NCI-H1694 (cell line): ENCODE data around the gene CACNB4.
A peak's percentile ranks its signal among the peaks of the same experiment; 100 is the strongest.
"Not testable (repeated sequence)": the region's sequence is repeated elsewhere in the genome, so short reads cannot be mapped to it uniquely, and the experiment has no call there.

Experiments used
- DNase-seq: peaks from one replicate; lab custom pipeline; 2025; lab: John Stamatoyannopoulos, UW

Gene CACNB4

DNA sequence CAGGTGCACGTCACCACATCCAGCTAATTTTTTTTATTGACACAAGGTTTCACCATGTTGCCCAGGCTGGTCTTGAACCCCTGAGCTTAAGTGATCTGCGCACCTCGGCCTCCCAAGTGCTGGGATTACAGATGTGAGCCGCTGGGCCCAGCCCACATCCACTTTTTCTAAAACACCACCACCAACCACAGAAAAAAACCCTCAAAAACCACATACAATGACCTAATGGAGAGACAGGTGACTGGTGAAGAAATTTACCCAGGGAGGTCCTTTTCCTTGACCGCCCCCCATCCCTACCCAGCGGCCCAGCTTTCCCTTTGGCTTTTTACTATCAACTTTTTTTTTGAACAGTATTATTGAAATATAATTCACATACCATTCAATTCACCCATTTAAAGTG is 47.9 kb downstream of the CACNB4 start:
- no peak for DNase-seq

DNA sequence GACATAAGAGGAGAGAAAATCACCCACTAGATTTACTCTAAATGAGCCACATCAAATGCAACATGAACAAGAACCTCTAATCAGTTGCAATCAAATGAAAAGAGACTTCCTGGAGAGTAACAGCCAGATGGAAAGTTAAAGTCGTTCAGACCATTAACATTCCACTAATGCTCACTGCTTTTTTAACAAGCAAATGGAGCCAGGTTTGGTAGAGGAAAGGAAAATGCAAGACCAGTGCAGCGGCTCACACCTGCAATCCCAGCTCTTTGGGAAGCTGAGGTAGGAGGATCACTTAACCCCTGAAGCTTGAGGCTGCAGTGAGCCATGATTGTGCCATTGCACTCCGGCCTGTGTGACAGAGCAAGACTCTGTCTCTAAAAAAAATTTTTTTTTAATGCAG is 48.5 kb downstream of the CACNB4 start:
- no peak for DNase-seq

DNA sequence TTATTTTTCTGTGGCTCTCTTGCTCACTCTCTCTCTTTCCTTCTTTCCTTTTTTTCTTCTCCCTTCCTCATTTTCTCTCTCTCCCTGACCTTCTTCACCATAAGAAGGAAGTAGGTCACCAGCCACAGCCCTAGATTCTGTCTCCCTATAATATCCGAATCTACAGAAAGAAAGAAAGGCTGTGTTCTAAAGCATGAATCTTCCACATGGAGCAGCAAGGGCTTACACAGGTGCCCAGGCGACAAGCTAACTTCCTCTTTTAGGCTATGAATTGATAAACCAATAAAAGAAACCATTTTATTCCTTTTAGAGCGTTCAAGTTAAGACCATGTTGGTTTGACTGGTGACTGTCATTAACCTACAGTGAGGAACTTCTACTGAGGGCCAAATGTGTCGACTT is 49.3 kb downstream of the CACNB4 start:
- no peak for DNase-seq

DNA sequence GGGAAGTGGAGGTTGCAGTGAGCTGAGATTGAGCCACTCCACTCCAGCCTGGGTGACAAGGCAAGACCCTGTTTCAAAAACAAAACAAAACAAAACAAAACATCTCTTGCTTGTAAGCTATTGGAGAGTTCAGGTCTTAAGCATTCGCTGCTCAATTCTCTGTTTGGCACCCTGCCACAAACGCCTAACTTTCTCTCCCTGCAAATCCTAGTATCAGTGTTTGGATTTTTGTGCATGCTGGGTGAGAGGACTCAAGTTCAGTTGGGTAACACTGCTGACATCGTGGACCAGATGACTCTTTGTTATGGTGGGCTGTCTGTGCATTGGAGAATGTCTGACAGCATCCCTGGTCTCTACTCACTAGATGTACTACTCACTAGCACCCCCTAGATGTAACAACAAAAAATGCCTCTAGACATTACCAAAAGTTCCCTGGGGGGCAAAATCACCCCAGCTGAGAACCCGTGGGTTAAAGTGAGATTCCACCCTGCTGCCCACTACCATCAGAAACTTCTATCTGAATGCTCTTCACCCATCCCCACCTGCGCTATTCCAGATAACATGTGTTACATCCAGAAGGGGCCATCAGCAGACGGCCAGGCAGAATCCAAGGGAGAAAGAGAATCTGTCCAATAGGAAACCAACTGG is 50.9 kb downstream of the CACNB4 start:
- DNase-seq: no peak

- no peak for DNase-seq
Measured at GRCh38 chr2:152046940-152047339, 51.9 kb downstream of the CACNB4 start.

GRCh38 chr2:152042636-152043615 is 55.9 kb downstream of the CACNB4 start:
- DNase-seq: no peak

DNA sequence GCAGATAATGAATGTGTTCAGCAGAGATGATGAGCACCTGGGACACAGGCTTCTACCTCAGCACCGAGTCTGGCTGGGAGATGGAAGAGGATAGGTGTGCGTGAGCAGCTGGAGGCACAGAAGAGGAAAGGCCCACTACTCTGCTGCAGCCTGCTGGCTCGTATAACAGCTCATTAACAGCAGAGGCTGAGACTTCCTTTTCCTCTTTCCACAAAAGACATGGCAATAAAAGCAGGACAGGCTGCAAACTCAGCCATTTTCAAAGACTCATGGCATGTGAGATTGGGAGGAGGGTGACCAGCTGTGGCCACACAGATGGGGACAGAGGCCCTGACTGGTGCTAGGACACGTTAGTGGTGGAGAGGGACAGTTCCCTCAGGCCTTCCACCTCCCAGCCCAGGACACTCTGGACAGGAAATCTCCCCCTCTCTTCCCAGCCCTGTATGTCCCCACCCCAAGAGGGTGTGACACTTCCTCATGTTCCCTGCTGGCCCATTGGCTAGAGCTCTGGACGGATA is 60.3 kb downstream of the CACNB4 start:
- DNase-seq: no peak

DNA sequence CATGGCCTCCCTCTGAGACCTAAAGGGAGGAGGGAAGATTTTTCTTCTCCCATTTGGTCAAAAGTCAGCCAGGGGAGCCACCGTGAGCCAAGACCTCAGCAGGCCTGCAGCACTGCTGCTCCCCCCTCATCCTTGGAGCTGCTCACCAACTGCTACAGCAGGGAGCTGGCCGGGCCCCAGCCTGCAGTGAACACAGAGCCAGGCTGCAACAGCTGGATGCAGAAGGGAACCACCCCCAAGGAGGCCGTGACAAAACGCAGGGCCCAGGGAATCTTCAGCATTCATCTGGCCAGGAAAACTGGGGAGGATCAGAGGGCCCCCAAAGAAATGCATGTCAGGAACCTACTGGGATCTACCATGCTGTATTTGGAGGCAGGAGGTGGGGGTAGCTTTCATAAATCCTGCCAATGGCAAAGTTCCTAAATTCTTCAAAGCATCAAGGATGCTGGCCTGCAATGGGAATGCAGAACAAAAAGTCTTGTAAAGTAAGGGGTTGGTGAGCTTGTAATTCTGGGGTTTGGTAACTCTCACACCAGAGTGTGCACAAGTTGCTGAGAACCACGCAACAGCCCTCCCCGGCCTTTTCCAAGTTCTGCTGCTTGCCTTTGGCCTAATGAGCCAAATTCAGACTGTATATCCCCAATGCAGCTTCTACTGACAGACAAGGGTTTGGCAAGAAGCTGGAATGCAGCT is 61.0 kb downstream of the CACNB4 start:
- DNase-seq: no peak

DNA sequence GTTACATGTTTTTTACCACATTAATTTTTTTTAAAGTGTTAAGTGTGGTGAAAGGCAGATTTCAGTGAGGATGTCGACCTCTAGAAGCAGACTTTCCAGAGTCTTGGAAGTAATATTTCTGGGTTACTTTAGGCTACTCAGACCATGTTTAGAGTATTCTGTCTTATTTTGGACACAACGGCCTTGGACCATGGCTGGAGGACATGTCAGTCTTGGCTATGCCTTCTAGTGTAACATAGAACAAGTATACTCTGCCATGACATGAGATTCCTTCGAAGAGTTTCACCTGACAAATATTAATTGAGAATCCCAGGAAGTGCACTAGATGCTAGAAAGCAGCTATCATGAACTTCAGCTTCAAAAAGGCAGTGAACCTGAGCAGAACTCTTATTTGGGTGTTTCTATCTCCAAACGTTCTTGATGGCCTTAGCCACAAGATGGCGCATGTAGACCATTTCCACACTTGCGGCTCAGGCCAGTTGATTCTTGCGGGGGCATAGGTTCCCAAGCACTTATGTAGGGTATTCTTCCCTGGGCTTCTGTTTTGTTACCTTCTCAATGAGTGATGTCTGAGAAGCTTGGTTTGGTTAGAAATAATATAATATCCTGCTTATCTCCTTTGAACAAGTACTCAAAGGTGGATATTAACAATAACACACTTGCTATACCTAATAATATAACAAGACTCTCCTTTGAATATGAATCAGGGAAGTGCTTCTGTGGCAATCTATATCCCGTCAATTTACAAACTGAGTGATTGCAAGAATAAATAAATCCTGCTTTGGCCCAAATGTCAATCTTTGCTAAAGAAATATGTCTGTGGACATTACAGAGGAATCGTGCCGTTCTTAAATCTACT is 62.0 kb downstream of the CACNB4 start:
- DNase-seq: peak; percentile 88

- DNase-seq: no peak
Measured at GRCh38 chr2:152034257-152034801, 64.5 kb downstream of the CACNB4 start.

DNA sequence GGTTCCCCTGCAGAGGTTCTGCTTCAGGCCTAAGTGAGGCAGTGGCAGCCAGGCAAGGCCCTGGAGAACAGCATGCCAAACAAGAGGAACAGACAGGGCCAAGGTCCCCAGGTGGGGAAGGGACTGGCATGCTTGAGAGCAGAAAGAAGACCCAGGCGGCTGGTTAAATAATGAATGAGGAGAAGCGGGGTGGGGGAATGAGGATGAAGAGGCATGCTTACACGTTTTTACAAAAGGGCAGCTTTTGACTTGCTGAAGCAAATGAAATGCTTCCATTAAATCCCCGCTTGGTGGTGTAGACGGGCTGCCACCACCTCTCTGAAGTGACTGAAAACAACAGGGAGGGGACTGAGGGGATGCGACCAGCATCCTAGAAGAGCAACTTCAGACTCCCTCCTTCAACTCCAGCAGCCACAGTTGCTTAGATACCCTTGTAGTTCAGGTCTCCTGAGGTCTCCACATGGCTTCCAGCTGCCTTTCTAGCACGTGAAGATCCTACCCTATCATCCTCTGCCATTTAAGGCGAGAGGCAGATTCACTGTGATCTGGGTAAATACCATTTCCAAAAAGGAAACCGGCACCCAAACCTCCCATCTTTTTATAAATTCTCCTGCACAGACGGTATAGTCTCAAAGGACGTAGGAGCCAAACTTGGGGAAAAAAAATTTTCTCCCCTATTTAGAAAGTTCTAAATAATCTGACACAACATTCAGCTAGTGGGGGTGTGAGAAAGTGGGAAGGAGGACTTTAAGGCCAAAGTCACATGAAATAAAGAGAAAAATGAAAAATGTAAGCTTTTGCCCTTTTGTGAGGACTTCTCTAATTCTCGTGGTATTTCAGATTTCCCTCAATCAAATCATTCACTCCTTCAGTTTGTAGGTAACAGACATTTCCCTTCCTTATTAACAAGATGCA is 65.6 kb downstream of the CACNB4 start:
- no peak for DNase-seq

DNA sequence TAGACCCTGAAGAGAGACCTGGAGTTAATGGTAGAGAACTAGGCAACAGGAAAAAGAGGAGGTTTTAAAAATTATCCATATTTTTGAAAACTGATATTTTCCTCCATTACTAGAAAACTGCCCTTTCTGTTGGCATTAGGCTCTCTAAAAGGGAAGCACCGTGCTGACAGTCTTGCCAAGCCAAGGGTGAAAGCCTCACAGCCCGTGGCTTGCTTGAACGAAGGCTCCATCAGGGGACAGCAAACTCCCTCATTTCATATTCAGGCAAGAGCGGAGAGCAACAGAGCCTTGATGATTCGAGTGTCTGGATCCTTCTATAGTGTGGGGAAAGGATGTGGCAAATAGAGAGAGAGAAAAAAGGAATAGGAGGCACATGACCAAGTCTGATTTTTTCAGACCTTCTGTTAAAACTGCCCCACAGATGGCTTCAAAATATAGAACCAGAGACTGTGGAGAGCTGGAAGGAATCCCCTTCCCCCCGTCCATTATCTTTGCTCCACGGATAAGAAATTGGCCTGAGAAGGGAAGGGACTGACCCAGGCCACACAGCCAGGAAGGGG is 67.0 kb downstream of the CACNB4 start:
- DNase-seq: no peak

DNA sequence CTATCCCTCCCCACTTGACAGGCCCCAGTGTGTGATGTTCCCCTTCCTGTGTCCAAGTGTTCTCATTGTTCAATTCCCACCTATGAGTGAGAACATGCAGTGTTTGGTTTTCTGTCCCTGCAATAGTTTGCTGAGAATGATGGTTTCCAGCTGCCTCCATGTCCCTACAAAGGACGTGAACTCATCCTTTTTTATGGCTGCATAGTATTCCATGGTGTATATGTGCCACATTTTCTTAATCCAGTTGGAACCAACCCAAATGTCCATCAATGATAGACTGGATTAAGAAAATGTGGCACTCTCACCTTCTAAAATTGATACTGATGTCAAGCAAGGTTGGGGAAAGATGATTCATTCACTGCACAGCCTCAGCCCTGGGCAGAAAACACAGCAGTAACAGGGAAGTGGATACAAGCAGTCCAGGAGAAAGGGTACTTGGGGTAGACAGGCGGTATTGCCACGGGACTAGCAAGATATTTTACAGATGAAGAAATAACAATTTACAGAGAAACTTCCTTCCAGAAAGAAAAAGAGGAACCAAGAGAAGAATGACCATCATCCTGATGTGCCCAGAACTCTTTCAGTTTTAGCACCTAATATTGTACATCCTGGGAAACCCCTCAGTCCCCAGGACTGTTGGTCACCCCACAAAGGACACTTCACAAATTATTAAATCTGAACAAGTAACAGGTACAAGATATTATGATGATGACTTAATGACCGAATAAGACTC is 68.1 kb downstream of the CACNB4 start:
- not testable (repeated sequence) for DNase-seq

DNA sequence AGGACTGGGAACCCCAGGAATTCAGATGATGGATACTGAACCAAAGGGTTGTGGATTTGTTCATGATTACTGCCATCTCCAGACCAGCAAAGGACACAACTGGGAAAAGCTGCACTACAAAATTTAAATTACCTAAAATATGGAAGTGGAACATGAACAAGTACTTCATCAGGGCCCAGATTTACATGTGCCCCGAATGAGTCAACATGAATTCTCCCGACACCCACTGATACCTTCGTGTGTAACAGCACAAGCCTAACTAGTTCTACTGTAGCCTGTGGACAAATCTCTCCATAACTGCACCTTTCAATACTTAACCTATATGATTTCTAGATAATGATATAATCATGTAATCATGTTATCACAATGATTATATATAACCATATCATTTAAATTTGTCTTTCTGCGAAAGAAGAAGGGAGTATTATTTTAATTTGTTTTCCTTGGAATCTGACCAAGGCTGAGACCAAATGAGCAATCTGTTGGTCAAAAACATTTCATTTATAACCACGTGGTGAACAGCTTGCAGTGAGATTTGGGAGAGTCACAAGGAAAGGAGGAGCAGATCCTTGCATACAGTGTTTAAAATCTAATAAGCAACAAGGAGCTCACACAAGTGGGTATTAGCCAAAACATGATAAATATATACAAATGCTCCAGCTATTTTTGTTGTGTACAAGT is 70.5 kb downstream of the CACNB4 start:
- DNase-seq: no peak

DNA sequence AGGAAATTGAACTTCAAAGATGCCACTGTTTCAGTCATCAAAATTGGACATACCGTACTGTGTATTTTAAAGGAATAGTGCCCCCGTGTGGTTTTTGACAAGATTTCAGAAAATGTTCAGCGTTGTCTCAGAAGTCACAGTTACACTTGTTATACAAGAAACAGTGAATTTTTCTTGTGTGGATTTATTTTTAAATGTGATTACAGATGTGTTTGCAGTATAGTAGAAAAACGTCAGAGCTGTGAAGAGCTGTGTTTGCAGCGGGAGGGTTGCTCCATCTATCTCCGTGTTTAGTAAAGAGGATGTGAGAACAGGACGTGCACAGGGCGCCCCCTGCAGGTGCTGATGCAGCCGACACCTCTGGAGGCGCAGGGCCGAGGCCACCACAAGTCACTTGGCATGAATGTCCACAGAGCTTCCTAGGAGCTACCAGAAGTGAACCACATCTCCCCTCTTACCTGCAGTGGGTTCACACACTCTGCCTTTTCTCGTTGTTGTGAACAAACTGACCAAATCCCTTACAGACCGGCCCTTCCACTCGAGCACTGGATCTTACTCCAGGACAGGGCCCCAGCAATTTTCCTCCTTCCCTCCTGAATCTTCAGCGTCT is 73.1 kb downstream of the CACNB4 start:
- DNase-seq: peak; percentile 71

GRCh38 chr2:152024477-152024876 is 74.4 kb downstream of the CACNB4 start:
- DNase-seq: no peak

DNA sequence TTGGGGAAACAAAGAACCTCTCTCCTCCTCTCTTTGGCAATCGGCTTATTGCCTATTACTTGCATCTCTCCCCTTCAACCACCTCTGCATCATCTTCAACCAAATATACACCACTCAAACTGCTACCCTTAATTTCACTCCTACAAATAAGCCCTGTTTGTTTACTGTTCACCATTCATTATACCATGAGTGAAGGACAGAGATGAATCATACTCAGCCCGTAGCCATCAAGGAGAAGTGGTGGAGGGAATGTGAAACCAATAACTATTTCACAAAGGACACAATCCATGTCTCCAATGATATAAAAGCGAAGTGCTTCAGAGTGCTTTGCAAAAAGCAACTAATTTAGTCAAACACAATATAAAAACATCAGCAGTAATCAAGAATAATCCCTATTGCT is 76.8 kb downstream of the CACNB4 start:
- no peak for DNase-seq

DNA sequence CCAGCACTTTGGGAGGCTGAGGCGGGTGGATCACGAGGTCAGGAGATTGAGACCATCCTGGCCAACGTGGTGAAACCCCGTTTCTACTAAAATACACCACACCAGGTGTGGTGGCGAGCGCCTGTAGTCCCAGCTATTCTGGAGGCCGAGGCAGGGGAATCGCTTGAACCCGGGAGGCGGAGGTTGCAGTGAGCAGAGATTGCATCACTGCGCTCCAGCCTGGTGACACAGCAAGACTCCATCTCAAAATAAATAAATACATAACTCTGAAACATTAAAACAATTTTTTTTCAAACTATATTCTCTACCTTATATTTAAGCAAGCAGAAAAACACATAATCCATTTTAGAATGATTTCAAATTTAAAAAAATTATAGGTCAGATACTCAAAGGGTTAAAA is 77.8 kb downstream of the CACNB4 start:
- not testable (repeated sequence) for DNase-seq
